Stimulated activated CD4-positive, alpha-beta T cell treated with anti-CD3 and anti-CD28 coated beads, TNF-alpha, amount 100 ng/mL, for 1 hour (primary cell): Measurements from ENCODE around the gene FAM20C.

Source experiments
- DNase-seq, 3 donors: peaks; one replicate each; pipeline ENCODE4 v3.0.0-alpha.2; 2020; ENCODE audit warnings: low read depth in 3 of 3, low spot score in 1 of 3

The FAM20C gene

DNA sequence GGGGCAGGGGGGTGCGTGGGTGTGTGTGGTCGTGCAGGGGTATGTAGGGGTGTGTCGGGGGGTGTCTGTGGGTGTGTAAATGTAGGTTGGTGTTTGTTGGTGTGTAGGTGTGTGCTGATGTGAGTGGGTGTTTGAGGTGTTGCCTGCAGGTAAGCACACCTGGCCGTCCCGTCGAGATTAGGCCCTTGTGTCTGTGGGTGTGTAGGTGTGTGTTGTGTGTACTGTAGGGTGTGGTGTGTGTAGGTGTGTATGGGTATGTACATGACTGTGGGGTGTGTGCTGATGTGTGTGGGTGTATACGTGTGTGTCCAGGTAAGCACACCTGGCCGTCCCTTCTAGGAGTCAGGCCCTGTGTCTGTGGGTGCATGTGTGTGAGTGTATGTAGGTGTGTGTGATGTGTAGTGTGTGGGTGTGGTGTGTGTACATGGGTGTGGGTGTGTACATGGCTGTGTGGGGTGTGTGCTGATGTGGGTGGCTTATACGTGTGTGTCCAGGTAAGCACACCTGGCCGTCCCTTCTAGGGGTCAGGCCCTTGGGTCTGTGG, 15.8 kb downstream of the FAM20C start:
- DNase-seq = no peak

DNA sequence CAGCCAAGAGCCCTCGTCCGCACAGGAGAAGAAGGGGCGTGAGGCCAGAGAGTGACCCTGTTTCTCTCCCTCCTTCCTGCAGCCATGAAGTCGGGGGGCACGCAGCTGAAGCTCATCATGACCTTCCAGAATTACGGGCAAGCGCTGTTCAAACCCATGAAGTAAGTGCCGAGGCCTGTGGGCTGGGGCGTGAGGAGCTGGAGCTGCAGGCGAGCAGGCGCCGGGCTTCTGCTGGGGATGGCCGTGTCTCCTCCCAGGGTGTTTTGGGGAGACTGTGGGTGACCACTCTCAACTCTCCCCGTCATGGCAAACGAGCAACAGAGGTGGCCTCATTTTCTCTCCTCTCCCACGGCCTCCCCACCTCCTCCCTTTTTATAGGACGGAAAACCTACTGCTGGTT, 16.4 kb downstream of the FAM20C start:
- DNase-seq = no peak

DNA sequence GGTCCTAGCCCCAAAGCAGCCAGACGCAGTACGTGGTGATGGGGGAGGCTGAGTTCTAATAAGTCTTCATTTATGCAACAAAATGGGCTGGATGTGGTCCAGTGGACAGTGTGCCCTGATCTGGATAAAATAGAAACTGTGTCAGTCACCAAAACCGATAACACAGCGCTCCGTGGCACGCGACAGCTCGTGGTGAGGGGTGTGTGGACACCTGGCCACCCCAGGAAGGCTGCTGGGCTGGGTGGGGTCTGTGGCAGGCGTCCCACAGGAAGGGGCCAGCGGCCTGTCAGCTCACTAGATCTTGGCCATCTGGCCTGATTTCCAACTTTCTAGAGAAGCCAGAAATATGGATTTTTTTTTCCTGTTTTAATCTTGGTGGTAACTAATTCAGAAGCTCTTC, 17.0 kb downstream of the FAM20C start:
- no peak for DNase-seq

DNA sequence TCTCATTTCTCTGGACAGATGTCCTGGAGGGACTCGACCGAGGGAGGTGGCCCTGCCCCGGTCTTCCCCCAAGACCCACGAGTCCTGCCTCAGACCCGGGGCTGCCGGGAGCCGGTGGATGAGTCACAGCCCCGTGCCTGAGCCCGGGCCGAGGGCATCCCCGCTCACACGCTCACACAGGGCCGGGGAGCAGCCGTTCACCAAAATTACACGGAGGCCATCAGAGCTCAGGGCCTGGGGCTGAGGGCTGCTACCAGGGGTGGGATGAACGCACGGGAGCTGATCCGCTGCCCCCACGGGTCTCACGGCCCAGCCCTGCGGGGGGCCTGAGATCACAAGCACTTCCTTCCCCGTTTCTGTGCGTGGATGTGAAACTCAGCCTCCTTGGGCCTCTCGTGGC, 17.5 kb downstream of the FAM20C start:
- no peak for DNase-seq

DNA sequence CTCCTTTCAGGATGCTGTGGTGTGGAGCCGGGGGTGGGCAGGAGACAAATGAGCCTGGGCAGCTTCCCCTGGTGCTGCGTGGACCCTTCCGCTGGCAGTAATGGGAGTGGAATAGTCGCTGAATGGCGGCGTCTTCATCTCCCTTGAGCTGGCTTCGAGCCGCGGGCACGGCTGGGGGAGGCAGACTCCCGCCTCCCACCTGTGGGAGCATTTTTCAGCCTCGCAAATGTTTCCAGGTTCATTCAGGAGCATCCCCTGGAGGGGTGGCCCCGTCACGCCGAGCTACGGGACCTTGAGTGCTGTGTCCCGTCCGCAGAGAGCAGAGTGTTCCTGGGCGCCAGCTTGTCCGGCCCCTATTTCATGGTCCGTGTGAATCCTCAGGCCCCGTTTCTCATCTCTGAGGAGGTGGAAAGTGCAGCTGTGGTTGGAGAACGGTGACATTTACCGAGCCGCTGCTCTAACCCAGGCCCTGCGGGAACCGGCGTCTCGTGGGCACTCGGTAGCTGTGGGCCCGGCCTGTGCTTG, 18.1 kb downstream of the FAM20C start:
- no peak for DNase-seq

DNA sequence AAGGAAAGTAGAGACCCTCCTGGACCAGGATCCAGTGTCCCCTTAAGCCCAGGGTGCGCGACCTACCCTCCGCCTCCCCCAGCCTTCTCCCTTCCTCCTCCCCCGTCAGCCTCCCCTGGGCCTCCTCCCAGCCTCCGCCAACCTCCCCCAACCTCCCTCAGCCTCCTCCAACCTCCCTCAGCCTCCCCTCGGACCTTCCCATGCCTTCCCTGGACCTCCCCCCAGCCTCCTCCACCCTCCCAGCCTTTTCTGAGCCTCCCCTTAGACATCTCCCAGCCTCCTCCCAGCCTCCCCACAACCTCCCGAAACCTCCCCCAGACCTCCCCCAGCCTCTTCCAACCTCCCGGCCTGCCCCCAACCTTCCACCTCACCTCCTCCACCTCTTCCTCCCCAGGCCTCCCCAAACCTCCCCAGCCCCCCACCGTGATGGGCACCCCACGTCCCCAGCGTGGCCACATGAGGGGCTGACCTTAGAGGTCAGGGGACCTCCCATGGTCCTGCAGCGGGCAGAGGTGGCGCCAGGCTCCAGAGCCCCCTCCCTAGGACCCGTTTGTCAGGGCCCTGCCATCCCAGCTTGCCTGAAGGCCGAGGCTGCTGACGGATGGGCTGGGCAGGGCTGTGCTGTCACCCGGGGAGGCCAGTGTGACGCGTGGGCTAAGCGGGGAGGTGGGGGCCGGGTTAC, 18.8 kb downstream of the FAM20C start:
- DNase-seq = no peak

DNA sequence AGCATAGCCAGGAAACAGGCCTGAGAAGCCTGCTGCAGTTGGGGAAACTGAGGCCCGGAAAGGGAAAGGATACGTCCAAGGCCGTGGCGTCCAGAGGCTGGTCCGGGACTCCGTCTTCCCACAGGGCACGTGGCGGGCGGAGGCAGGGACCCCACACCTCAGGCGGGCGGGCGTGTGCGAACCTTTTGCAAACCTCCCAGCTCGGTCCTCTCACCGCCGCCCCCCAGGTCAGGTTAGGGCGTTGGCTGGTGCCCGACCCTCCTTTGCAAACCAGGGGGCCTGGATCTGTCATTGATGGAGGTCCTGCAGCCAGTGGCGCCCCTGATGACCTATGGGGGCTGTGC, 19.3 kb downstream of the FAM20C start:
- no peak for DNase-seq

DNA sequence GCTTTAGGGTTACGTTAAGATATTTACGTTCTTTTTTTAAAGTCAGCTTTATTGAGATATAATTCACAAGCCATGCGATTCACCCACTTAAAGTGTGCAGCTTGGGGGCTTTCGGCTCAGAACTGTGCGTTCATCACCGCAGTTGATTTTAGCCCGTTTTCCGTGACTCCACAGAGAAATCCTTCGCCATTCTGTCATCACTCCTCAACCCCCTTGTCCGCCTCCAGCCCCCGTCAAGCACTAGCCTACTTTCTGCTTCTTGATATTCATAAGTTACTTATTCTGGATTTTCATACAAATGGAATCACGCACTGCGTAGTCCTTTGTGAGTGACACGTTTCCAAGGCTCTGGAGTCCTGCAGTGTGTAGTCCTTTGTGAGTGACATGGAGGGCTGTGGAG, 20.4 kb downstream of the FAM20C start:
- DNase-seq = no peak

DNA sequence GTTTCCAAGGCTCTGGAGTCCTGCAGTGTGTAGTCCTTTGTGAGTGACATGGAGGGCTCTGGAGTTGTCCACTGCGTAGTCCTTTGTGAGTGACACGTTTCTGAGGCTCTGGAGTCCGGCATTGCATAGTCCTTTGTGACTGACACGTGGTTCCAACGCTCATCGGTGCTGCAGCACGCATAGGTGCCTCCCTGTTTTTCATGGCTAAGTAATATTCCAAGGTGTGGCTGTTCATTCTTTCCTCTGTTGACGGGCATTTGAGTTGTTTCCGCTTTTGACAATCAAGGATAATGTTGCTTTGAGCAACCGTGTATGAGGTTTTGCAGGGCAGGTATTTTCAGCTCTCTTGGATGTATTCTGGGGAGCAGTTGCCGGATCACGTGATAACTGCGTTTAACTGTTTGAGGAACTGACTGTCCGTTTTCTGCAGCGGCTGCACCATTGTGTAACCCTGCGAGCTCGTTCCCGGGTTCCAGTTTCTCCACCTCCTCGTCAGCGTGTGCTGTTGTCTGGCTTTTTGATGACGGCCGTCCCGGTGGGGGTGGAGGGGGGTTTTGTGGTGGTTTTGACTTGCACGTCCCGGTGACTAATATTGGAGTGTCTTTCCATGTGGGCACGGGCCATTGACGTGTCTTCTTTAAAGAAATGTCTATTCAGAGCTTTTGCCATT, 21.1 kb downstream of the FAM20C start:
- DNase-seq = no peak

DNA sequence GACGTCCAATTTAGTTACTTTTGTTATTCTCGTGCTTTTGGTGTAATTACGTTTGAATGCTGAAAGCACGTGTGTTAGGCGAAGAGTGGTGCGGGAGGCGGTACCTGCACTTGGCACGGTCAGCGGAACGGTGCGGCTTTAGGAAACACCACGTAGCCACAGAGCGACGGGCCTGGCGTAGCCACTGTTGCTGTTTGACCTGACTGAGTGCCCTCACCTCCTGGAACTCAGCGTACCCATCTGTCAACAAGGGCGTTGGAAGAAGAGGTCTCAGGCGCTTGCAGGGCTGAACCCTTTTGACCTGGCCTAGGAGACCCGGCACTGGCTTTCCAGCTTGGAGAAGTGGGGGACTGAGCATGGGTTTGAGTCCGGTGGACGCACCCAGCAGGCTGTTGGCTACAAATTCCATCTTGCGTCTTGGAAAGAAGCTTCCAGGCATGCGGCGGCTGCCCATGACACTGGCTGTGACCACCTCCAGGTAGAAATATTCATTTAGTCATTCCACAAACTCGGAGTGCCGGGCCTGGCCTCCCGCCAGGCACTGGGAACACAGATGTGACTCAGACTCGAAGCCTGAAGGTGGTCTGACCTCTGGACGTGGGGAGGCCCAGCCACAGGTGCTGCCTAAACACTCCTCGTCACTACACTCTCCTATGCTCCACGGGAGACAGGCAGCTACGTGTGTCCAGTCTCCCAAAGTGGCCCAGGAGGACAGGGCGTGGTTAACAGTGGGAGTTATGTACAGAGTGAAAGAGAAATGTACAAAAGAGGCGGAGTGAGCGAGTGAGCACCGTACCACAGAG, 22.2 kb downstream of the FAM20C start:
- no peak for DNase-seq

DNA sequence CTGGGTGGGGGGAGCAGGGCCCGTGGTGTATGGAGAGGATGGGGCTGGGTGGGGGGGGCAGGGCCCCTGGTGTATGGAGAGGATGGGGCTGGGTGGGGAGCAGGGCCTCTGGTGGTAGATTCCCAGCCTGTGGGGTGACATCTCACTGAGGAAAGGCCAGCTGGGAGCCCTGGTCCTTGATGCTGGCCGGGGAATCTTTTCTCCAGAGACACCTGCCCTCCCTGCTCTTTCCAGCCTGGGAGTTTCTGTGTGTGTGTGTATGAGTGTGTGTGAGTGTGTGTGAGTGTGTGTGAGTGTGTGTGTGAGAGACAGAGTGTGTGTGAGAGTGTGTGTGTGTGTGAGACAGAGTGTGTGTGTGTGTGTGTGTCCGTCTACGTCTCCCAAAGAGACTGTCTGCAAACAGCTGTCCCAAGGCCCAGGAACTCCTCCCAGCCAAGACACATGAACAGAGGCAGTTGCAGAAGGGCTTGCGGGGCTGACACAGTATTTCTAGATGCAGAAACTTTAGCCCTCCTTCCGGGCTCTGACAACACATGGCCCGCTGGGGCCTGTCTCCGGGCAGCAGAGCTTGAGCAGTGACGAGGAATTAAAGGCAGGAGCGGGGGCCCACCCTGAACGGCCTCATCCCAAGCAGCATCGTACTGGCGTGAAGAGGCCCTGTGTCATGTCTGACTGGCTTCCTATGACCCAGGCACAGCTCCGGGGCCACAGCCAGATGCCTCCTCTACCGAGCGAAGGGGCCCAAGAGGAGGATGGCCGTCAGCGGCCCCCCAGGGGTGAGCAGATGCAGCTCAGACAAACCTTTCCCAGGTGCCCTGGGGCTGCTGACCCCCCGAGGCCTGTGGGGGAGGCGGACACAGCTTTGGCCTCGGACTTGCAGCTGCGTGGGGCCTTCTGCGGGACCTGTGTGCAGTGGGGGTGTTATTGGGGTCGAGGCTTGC, 24.3 kb downstream of the FAM20C start:
- DNase-seq = no peak

DNA sequence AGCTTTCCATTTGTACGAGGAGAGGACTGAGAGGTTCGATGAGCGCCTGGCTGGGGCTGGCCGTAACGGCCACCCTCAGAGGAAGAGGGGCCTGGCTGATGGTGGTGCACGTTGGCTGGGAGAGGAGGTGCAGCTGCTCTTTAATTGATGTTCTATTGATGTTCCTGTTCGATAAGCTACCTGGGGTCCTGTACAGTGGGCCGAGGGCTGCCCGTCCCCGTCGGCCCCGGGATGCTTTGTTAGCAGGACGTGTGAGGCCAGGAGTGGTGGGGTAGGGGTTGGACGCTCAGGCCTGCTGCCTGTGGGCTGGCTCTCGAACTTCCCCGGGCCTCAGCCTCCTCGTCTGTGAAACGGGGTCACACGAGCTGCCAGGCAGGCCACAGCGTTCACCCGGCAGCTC, 25.4 kb downstream of the FAM20C start:
- DNase-seq = no peak

DNA sequence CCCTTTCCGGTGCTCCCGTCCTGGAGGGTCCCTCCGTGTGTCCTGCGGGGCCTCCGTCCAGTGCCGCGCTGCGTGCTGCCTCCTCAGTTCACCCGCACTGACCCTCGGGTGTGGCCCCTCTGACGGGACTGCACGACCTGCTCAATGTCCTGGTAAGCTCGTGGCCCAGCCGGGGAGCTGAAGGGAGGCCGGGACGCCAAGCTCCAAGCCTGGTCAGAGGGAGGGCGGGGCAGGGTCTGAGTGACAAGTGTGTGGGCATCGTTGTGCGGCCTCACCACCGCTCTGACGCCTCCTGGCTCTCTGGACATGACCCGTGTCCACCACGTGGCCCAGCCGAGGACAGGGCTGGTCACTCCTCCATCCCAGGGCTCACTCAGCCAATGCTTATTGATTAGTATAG, 25.9 kb downstream of the FAM20C start:
- no peak for DNase-seq

DNA sequence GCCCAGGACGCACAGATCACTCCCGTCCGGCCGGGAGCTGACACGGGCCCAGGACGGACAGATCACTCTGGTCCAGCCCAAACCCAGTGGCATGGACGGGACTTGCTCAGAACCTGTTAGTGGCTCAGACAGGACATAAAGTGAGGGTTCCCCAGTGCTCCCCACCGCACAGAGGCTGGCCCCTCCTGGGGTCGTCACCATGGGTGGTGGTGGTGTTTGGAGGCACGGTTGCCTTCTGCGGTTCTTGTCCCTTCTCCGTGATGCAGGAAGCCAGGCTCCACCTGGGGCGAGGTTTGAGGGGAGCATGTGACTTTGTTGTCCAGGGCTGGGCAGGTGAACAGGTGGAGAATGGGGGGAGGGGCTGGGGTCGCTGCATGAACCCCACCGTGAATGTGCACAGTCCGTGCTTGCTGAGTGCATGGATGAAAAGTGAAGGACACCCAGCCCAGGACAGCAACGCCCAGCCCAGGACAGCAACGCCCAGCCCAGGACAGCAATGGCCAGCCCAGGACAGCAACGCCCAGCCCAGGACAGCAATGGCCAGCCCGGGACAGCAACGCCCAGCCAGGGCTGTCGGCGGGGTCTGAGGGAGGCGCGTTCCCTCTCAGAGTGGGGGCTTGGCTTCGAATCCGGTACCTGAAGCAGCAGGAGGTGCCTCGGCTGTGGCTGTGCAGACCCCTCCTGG, 26.7 kb downstream of the FAM20C start:
- no peak for DNase-seq

DNA sequence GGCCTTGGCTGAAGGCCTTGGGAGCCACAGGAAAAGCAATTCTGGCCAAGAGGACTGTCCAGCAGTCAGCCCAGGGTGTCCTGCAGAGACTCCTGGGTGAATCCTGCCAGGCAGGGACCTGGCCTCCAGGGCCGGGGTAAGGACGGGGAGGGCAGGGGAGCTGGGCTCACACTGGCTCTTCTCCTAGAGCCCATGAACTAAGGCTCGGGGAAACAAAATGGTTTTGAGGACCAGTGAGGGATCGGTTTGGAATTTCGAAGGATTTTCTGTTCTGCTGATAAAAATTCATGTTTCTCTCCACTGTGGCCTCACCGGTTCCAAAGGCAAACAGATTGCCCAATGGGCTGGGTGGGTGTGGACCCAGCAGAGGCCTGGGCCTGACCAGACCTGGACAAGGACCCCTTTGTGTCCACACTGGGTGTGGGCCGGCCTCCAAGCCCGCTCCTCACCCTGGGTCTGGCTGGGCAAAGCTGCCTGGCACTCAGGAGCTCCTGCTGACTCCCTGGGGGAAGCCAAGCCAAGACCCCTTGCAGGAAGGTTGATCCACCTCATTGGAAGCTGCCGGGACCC, 27.3 kb downstream of the FAM20C start:
- no peak for DNase-seq

DNA sequence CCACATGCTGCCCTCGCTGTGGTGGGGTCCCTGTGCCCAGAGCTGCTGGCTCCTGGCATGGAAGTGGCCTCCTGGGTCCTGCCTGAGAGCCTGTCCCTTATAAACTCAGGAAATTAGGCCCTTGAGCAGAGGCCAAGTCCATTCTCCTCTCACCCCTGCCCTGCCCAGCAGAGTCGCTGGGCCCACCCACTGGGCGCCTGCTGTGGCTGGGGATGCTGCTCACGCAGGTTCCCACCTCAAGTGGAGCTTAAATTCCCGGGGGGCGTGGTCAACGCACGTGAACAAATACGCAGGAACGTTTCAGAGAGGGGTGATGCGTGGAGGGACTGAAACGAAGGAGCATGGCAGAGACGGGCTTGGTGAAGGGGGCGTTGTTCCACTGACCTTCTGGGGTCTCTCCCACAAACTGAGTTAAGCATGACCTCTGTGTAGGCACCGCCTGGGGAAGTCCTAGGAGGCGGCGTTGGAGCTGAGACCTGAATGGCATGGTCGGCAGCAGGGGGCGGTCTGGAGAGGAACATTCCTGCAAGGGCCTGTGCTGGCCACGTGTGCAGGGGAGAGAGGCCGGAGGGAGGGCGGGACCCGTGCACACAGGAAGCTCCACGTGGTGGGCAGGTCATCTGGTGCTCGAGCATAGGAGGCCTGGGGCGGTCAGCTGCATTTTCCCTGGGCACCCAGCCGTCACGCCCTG, 27.9 kb downstream of the FAM20C start:
- DNase-seq = no peak

DNA sequence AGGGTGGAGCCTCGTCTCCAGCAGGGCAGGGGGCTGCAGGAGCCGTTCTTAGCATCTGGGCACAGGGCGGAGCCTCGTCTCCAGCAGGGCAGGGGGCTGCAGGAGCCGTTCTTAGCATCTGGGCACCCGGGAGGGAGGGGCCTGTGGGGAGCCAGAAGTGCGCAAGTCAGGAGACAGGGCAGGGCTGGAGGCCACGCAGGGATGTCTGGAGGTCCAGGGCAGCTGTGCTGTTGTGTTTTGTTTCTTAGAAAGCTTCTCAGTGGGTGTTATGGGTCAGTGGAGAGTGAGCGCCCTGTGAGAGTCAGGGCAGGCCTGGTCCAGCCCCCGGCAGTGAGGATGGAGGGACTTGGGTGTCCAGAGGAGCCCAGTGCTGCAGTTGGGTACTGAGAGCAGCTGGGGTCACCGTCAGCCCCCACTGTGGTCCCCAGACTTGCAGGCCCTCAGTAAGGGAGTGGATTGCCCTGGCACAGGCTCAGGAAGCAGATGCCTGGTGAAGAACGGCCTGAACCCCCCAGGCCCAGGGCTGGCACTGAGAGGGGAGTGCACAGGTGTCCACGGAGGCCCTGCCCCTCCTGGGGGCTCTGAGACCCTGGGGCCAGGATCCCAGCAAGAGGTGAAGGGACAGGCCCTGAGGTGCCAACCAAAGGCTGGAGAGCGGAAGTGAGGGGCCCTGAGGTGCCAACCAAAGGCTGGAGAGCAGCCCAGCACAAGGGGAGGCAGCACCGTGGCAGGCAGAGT, 29.8 kb downstream of the FAM20C start:
- DNase-seq = no peak

DNA sequence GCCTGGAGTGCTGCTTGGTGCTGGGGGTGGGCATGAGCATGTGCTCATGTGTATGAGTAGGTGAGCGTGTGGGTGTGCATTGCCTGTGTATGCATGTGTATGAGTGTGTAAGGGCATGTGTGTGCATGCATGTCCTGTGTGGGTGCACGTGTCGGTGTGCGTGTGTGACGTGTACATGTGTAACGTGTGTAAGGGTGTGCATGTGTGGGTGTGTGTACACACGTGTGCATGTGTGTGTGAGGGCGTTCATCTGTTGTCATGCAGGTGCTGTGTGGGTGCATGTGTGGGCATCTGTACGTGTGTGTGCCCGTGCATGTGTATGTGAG, 30.3 kb downstream of the FAM20C start:
- DNase-seq = no peak
